GM12892 (cell line): Measurements from ENCODE around the gene BAIAP2.

ENCODE experiments used
- POLR2A ChIP-seq: IDR thresholded peaks from 2 replicates; pipeline ENCODE4 v1.6.1; 2011; ENCODE audit warnings: low read depth, low read length, control low read depth
- POLR2AphosphoS5 ChIP-seq: IDR thresholded peaks from 2 replicates; pipeline ENCODE4 v1.6.1; 2011; ENCODE audit warnings: low read depth, low read length, control low read depth
- TAF1 ChIP-seq: IDR thresholded peaks from 2 replicates; pipeline ENCODE4 v1.6.1; 2011; ENCODE audit warnings: low read depth, mild to moderate bottlenecking, control low read depth, low read length, borderline replicate concordance

GRCh38 chr17:81084680-81085419 is 49.9 kb downstream of the BAIAP2 start:
- TF ChIP-seq POLR2A (no peak), POLR2AphosphoS5 (no peak), TAF1 (no peak)
